ENCODE results near the gene MYT1. TPM values are rescaled to one million over a fixed set of nuclear protein-coding genes. Genes with fewer than 3 reads are reported as not detected.
A peak's percentile ranks its signal among the peaks of the same experiment; 100 is the strongest.

Gene MYT1
- polyA plus RNA-seq, 1 of the 3 experiments (the other 2 are of a cell fraction), result 0.10 TPM

- TF ChIP-seq YY1 (IDR thresholded peaks at IDR 0.05; ENCODE audit: low read depth), result no peak
- TF ChIP-seq GATA2 (CRISPR knock-in tag; IDR thresholded peaks at IDR 0.05), result no peak
- no peak for TF ChIP-seq RCOR1 (IDR thresholded peaks at IDR 0.05; ENCODE audit: low read length)
- TF ChIP-seq MEF2A (IDR thresholded peaks at IDR 0.05; ENCODE audit: borderline replicate concordance, low read depth), result no peak
- Histone ChIP-seq H2AFZ (ENCODE audit: low read depth) (no peak overlapping the region), H3F3A (replicated peaks; ENCODE audit: insufficient read depth) (no peaks in the 10 kb centered on the region), H3K9ac (no peak overlapping the region), H4K20me1 (ENCODE audit: insufficient read depth) (no peaks in the 10 kb centered on the region), H3K4me2 (no peak overlapping the region), H3K27me3 (ENCODE audit: insufficient read depth) (no peaks in the 10 kb centered on the region), H3K79me2 (ENCODE audit: insufficient read depth) (no peaks in the 10 kb centered on the region), H3K9me2 (no peaks in the 10 kb centered on the region), H3K4me3 (ENCODE audit: low read depth in 2 of 2, low read length in 1 of 2) (no peak overlapping the region), H3K4me1 (ENCODE audit: control insufficient read depth in 1 of 2, insufficient read depth in 2 of 2, low read depth in 1 of 2, low read length in 1 of 2) (no peaks in the 10 kb centered on the region; a peak in 1 of 4 replicates), H3K27ac (ENCODE audit: low read depth in 2 of 2, low read length in 1 of 2) (no peak overlapping the region), H3K36me3 (replicated peaks in 1 of 2; ENCODE audit: control insufficient read depth in 1 of 2, insufficient read depth in 2 of 2, low read length in 1 of 2) (no peaks in the 10 kb centered on the region), H3K9me3 (no peaks in the 10 kb centered on the region)
- POLR2A ChIA-PET, result no interaction called here
- 78% methylated on average over 18 of the region's 18 CpGs for WGBS (ENCODE audit: low lambda C conversion rate)
- DNase-seq, result peak; percentile 6
- CTCF ChIA-PET, result interaction anchor here (1.0 to 1.6 kb wide), 3 partner anchors 17 to 55 kb away, joined by 3 to 7 read pairs (median 3); partner anchors contain the start of gene LKAAEAR1
These were observed 25.9 kb upstream of the MYT1 start for GRCh38 chr20:64138276-64138815.

DNA sequence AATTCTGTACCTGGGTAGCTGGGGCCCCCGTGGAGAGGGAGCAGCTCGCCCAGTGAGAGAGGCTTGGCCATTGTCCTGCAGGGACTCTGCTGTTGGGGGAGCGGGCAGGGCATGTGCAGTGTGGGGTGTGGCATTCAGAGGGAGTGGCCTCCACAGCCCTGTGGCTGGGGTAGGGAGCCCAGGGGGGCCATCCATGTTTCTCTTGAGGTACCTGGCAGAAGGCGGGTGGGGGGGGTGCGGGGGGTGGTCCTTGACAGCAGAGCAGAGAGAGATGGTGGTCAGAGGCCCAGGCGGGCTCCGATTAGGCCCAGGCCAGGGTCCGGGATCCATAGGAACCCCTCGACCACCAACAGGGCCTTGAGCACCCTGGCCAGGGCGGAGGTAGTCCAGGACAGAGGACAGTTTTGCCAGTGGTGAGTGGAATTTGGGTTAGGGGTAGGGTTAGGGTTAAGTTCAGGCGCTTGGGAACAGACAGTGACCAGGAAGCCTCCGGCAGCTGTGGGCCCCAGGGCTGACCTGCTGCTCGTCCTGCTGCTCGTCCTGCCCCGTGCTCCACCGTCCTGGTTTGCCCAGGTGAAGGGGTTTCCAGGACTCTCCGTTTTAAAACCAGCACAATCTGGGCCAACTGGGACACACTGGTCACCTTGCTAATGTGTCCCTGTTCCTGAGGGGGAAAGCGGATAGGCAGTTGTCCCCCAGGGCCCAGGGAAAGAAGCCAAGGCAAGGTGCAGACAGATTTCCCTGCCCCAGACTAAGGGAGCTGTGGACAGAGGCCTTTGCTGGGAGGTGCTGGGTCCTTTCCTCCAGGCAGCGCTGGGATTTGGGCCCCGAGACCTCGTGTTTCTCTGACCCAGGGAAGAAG is 24.8 kb upstream of the MYT1 start:
- Histone ChIP-seq H4K20me1 (ENCODE audit: insufficient read depth) (no peaks in the 10 kb centered on the region), H3K4me2 (no peak overlapping the region), H3K27me3 (ENCODE audit: insufficient read depth) (no peaks in the 10 kb centered on the region), H3K9me3 (no peaks in the 10 kb centered on the region), H3K27ac (ENCODE audit: low read depth in 2 of 2, low read length in 1 of 2) (no peak overlapping the region), H3K79me2 (ENCODE audit: insufficient read depth) (no peaks in the 10 kb centered on the region), H3K4me3 (ENCODE audit: low read depth in 2 of 2, low read length in 1 of 2) (no peak overlapping the region), H3K36me3 (replicated peaks in 1 of 2; ENCODE audit: control insufficient read depth in 1 of 2, insufficient read depth in 2 of 2, low read length in 1 of 2) (no peaks in the 10 kb centered on the region), H2AFZ (ENCODE audit: low read depth) (no peak overlapping the region), H3K9ac (no peak overlapping the region), H3K9me2 (no peaks in the 10 kb centered on the region), H3K4me1 (ENCODE audit: control insufficient read depth in 1 of 2, insufficient read depth in 2 of 2, low read depth in 1 of 2, low read length in 1 of 2) (no peaks in the 10 kb centered on the region; a peak in 1 of 4 replicates), H3F3A (replicated peaks; ENCODE audit: insufficient read depth) (no peaks in the 10 kb centered on the region)
- peak; percentile 25 for DNase-seq
- 51% methylated on average over 17 of the region's 21 CpGs for WGBS (ENCODE audit: low lambda C conversion rate)
- TF ChIP-seq FOXJ3 (CRISPR knock-in tag; IDR thresholded peaks at IDR 0.05), result no peak
- no peak for TF ChIP-seq ELF1 (IDR thresholded peaks at IDR 0.05)
- TF ChIP-seq RFX5 (IDR thresholded peaks at IDR 0.05; ENCODE audit: low read length), result no peak
- TF ChIP-seq TCF12 (IDR thresholded peaks at IDR 0.05), result no peak
- ChIA-PET POLR2A (no interaction called here), CTCF (interaction anchor here (0.7 to 1.7 kb wide), 2 partner anchors 18 to 19 kb away, joined by 4 to 8 read pairs; no protein-coding TSS in a partner anchor)

- H3K9me2 ChIP-seq, result no peaks in the 10 kb centered on the region
- no peaks in the 10 kb centered on the region for H3K27me3 ChIP-seq (ENCODE audit: insufficient read depth)
- TF ChIP-seq MXI1 (IDR thresholded peaks at IDR 0.05; ENCODE audit: low read depth, low read length), result no peak
- WGBS (ENCODE audit: low lambda C conversion rate), result 41% methylated on average over 10 of the region's 13 CpGs
- no peak overlapping the region for H2AFZ ChIP-seq (ENCODE audit: low read depth)
- no peaks in the 10 kb centered on the region for H3K79me2 ChIP-seq (ENCODE audit: insufficient read depth)
- H3K9me3 ChIP-seq, result no peaks in the 10 kb centered on the region
- no peak overlapping the region for H3K4me2 ChIP-seq
- no peaks in the 10 kb centered on the region for H4K20me1 ChIP-seq (ENCODE audit: insufficient read depth)
- no peaks in the 10 kb centered on the region for H3K36me3 ChIP-seq (replicated peaks in 1 of 2; ENCODE audit: control insufficient read depth in 1 of 2, insufficient read depth in 2 of 2, low read length in 1 of 2)
- H3K27ac ChIP-seq (ENCODE audit: low read depth in 2 of 2, low read length in 1 of 2), result no peak overlapping the region
- H3K9ac ChIP-seq, result no peak overlapping the region
- H3F3A ChIP-seq (replicated peaks; ENCODE audit: insufficient read depth), result no peaks in the 10 kb centered on the region
- ChIA-PET CTCF (interaction anchor here (1.4 to 1.7 kb wide), 2 partner anchors 17 to 20 kb away, joined by 3 to 8 read pairs; no protein-coding TSS in a partner anchor), POLR2A (no interaction called here)
- H3K4me3 ChIP-seq (ENCODE audit: low read depth in 2 of 2, low read length in 1 of 2), result no peak overlapping the region
- H3K4me1 ChIP-seq (ENCODE audit: control insufficient read depth in 1 of 2, insufficient read depth in 2 of 2, low read depth in 1 of 2, low read length in 1 of 2), result no peaks in the 10 kb centered on the region; a peak in 1 of 4 replicates
- DNase-seq, result peak; percentile 9
These were observed 24.0 kb upstream of the MYT1 start for GRCh38 chr20:64140061-64140931.
